ENCODE measurements around the gene RAB11FIP3.

DNA sequence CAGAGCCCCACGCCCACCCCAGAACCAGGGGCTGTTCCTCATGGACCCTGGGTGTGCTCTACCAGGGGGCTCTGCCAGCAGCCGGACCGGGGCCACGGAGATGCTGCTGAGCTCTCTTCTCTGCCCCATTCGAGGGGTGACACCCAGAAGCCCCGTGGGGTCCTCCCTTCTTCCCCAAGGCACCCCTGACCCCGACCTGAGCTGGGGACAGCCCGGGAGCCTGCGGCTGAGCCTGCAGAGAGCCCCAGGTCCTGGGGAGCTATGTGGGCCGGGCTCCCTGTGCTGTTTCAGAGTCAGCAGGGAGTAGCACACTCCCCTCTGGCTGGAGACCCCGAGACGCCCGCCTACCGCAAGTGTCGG, 133.6 kb downstream of the RAB11FIP3 start:
- TF ChIP-seq EZH2 (IDR thresholded peaks at IDR 0.05; ENCODE audit: insufficient read depth, poor library complexity, severe bottlenecking) (no peak), EZH2phosphoT487 (IDR thresholded peaks at IDR 0.05; ENCODE audit: insufficient read depth, low read depth) (no peak)

Data from GM23248 (cell line).